Measurements from ENCODE around the gene NBPF4.

GRCh38 chr1:108182959-108183700, 60.7 kb downstream of the NBPF4 start:
- TF ChIP-seq, protein P1, sequence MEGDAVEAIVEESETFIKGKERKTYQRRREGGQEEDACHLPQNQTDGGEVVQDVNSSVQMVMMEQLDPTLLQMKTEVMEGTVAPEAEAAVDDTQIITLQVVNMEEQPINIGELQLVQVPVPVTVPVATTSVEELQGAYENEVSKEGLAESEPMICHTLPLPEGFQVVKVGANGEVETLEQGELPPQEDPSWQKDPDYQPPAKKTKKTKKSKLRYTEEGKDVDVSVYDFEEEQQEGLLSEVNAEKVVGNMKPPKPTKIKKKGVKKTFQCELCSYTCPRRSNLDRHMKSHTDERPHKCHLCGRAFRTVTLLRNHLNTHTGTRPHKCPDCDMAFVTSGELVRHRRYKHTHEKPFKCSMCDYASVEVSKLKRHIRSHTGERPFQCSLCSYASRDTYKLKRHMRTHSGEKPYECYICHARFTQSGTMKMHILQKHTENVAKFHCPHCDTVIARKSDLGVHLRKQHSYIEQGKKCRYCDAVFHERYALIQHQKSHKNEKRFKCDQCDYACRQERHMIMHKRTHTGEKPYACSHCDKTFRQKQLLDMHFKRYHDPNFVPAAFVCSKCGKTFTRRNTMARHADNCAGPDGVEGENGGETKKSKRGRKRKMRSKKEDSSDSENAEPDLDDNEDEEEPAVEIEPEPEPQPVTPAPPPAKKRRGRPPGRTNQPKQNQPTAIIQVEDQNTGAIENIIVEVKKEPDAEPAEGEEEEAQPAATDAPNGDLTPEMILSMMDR (IDR thresholded peaks at IDR 0.05), result no peak
- no peak for TF ChIP-seq POLR2A (IDR thresholded peaks at IDR 0.05)
